GM21447 (cell line): ENCODE data around the gene IRF1.

Source experiments
- ATAC-seq: cut with Tn5 transposase; IDR thresholded peaks from one replicate; pipeline ENCODE4 v1.9.1; 2021; ENCODE audit not compliant: unreplicated experiment

Gene IRF1

GRCh38 chr5:132462856-132463745 lies 27.5 kb downstream of the IRF1 start:
- ATAC-seq: no peak

GRCh38 chr5:132462333-132462732 lies 28.2 kb downstream of the IRF1 start:
- ATAC-seq: no peak

- ATAC-seq: no peak
Observed at GRCh38 chr5:132461569-132462070, 29.0 kb downstream of the IRF1 start.

GRCh38 chr5:132460846-132461568 lies 29.6 kb downstream of the IRF1 start:
- ATAC-seq: no peak

- no peak for ATAC-seq
Observed at GRCh38 chr5:132459983-132460838, 30.4 kb downstream of the IRF1 start.

GRCh38 chr5:132459031-132459982 lies 31.3 kb downstream of the IRF1 start:
- no peak for ATAC-seq

GRCh38 chr5:132458651-132459030 lies 31.9 kb downstream of the IRF1 start:
- ATAC-seq: peak; percentile 45

- ATAC-seq: no peak
Observed at GRCh38 chr5:132458226-132458560, 32.4 kb downstream of the IRF1 start.

GRCh38 chr5:132457371-132458225 lies 33.0 kb downstream of the IRF1 start:
- peak; percentile 15 for ATAC-seq

- ATAC-seq: peak; percentile 28
Observed at GRCh38 chr5:132456987-132457361, 33.6 kb downstream of the IRF1 start.

GRCh38 chr5:132456296-132456986 lies 34.1 kb downstream of the IRF1 start:
- peak; percentile 49 for ATAC-seq

- ATAC-seq: no peak
Observed at GRCh38 chr5:132455614-132456115, 34.9 kb downstream of the IRF1 start.

- ATAC-seq: no peak
Observed at GRCh38 chr5:132454361-132454760, 36.2 kb downstream of the IRF1 start.

- ATAC-seq: no peak
Observed at GRCh38 chr5:132451387-132451786, 39.2 kb downstream of the IRF1 start.

- no peak for ATAC-seq
Observed at GRCh38 chr5:132449060-132449459, 41.5 kb downstream of the IRF1 start.

GRCh38 chr5:132447196-132447595 lies 43.4 kb downstream of the IRF1 start:
- no peak for ATAC-seq

GRCh38 chr5:132446621-132447020 lies 44.0 kb downstream of the IRF1 start:
- no peak for ATAC-seq

- ATAC-seq: no peak
Observed at GRCh38 chr5:132445930-132446329, 44.6 kb downstream of the IRF1 start.

- no peak for ATAC-seq
Observed at GRCh38 chr5:132445640-132445923, 45.0 kb downstream of the IRF1 start.
